Glomerular visceral epithelial cell (primary cell): Measurements from ENCODE around the gene HTRA1.

ENCODE experiments used
- DNase-seq: peaks from one replicate; pipeline ENCODE4 v3.0.0-alpha.2; 2016; ENCODE audit errors: extremely low spot score

The HTRA1 gene

DNA sequence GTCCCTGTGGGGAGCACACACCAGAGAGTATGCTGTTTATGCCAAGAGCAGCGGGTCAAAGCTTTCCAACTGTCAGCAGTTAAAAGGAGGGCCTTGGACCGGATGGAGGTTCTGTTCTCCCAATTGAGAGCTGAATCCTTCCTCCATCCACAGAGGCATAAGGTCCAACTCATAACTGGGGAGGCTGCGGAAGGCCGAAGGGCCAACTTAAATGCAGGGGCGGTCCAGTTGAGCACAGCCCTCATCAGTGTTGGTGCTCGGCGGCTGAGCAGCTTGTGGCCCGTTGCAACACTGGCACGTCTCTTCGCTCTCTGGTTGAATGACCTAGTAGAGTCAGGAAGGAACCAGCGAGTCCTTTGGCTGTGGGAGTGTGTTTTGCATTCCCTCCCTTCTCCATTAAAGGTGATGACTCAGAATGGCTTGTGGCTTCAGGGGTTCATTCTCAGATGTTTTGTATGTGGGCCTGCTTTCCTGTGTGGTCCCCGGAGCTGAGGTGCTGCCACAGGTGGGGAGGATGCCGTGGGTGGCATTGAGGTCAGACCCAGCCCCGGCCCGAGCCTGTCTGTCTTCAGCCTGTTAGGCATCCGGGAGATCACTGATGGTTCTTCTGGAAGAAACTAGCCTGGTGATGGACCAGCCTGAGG, 54.4 kb downstream of the HTRA1 start:
- DNase-seq: peak; percentile 54

DNA sequence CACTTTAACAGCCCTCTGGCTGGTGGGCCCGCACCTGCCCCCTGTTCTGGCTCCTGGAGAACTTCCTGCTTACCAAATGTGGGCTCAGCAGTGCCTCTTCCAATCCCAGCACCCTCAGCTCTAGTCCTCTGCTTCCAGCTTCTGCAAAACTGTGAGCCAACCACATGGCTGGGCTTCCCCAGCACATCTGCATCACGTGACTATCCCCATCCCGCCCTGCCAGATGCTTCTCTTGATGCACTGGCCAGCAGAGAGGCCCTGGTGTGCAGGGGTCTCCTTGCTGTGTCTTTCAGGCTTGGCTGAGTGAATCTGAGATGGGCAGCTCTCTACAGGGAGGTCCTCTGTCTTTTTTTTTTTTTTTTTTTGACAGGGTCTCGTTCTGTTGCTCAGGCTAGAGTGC, 55.4 kb downstream of the HTRA1 start:
- DNase-seq: no peak

DNA sequence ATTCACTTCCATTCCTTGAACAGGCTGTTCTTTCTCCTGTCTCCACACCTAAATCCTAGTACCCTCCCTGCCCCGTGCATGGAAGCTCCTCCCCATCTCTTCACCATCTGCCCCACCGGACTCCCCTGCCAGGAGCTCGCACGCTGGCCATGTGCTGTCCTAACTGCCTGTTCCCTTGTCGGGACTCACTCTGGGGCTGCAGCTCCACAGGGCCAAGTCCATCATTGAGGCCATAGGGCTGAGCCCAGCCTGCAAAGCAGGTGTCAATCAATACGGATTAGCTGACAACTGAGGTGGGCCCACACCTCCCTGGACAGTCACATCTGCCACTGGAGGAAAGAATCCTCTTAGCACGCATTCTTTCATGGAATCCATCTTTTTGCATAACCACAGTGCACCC, 57.8 kb downstream of the HTRA1 start:
- no peak for DNase-seq

DNA sequence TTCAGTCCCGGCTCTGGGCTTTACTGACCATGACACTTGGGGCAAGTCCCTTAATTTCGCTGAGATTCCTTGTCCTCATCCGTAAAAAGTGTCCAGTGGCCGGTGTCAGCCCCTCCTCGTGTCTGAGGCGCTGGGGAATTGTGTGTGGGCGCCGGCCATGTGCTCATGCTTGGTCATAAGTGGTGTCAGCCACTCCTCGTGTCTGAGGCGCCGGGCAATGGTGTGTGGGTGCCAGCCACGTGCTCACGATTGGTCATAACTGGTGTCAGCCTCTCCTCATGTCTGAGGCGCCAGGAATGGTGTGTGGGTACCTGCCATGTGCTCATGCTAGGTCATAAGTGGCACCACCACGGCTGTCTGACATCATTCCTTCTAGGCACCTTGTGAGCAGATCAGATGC, 58.5 kb downstream of the HTRA1 start:
- no peak for DNase-seq

DNA sequence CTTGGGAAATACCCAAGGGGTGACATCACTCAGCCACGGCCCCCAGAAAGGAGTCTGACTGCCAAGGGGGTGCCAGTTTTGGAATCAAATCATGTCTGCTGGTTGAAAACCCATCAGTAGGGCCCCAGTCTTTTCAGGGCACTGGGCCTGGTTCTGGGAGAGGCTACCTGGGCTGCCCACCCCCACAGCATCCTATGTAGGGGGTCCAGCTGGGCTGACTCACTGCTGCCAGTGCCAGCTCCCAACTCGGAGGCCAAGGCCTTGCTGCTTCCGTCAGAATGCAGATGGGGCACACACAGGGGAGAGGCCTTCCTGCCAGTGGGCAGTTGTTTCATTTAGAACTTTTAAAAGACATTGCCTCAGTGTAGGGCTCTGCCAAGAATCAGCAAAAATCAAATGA, 59.7 kb downstream of the HTRA1 start:
- peak; percentile 5 for DNase-seq

DNA sequence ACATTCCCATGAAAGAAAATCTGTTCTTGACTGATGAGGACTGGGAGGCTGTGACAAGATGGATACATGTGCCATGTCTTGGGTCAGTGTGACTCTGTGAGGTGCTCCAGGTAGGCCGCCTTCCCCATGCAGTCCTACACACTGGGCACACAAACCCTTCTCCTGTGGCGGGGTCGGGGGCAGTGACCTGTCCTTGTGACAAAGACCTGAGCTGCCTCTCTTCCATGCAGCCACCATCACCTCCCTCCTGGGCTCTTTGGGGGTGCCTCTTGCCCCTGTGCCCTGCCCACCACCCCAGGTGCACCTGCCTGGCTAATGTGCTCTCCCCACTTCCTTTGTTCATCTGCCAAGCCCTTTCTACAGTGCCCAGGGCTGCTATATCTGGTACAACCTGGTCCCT, 63.5 kb downstream of the HTRA1 start:
- DNase-seq: no peak

DNA sequence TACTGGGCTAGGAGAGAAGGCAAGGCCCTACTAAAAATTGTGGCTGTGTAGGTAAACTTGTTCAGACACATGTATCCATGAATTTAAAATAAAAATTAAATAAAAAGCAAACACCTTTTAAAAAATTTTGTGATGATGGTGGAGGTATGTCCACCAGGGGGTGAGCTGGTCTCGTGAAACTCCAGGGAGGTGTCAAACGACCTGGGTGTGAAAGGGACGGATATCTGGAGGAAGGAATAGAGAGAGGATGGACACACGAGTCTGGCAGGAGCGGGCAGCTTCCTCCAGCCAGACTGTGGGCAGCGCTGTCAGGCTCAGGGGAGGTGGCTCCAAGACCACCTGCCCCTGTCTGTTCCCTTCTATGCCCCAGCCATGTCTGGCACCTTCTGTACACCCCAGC, 64.4 kb downstream of the HTRA1 start:
- no peak for DNase-seq

DNA sequence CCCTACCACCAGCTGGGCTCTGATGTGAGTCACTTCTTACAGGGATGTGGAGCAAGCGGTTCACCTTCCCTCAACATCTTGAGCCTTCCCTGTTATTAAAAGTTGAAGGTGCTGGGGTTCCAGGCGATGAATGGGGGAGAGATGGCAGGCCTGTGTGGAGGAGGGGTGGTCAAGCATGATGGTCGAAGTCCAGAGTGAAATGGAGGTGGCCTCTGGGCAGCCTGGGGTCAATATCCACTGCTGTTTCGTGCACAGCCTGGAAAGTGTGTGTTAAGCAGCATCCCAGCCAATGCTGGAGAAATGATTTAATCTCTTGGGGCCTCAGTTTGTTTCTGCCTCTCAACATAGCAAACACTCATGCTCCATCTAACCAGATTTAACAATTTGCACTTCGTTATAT, 65.5 kb downstream of the HTRA1 start:
- DNase-seq: no peak

DNA sequence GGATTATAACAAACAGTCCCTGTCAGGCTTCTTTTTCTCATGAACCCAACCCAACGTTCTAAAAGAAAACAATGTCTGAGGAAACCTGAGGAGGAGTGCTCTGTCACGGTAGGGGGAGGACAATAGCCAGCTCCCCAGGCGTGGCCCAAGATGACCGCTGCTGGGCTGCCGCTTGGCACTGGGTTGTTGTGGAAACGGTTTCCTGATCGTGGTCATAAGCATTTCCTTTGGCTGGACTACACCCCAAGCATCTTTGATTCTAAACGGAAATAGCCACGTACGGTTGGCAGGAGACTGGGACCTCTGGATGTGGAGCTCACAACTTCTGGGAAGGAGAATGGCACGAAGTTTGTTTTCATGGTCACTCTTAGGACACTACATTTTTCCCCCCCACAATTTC, 68.8 kb downstream of the HTRA1 start:
- DNase-seq: no peak

DNA sequence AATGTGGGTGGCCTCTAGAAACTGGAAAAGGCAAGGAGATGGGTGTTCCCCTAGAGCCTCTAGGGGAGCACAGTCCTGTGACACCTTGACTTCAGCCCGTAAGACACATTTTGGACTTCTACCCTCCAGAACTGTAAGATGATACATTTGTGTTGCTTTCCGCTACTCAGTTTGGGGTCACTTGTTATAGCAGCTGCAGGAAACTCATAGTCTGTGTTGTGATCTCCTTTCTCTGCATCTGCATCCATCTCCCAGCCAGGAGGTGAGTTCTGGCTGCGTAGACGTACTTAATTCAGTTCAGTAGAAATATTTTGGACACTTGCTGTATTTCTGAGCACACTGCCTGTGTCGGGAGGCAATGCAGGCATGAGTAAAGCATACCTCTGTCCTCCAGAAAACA, 69.9 kb downstream of the HTRA1 start:
- DNase-seq: no peak

DNA sequence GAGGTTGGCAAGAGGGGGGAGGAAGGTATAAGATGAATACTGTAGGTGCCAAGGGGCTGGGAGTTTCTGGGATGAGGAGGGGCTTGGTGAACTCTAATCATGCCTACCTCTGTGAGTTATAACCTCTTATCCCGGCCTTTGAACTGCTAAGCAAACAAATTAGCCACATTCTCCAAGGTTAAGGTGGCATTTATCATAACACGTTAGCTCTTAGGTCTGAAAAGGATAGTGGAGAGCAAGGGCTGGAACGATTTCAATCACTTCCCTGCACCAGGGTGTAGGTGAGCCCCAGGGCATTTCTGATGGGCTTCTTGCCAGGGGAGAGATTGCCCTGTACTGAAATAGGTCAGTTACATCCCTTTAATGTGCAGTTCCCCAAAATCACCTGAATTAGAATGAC, 70.6 kb downstream of the HTRA1 start:
- DNase-seq: no peak

DNA sequence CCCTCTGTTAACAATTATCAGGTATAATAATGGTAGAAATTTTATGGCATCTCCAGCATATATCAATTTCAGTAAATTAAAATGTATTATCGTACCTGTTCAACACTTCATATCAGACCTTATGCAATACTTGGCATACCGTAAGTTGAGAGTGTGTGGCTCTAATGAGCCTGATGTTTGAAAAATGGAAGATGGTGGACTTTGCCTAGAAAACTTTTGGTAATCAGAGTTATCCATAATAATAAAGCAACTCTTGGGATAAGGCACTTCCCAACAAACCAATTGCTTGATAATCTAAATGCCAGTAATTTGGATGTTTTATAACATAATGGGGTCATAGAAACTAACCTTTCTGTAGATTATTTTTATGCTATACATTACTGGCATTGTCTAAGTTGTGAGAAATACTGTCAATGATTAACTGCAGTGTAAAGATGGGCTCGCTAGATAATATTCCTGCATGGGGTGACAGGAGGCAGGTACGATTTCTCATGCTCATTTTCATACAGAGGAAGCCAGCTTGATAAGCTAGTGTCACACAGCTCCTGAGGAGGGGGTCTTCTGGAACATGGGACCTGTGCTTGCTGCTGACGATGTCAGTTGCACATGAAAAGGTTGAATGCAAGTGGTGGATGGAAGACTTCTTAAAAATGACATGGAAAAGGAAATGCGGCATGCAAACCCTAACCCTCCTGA, 71.4 kb downstream of the HTRA1 start:
- no peak for DNase-seq

DNA sequence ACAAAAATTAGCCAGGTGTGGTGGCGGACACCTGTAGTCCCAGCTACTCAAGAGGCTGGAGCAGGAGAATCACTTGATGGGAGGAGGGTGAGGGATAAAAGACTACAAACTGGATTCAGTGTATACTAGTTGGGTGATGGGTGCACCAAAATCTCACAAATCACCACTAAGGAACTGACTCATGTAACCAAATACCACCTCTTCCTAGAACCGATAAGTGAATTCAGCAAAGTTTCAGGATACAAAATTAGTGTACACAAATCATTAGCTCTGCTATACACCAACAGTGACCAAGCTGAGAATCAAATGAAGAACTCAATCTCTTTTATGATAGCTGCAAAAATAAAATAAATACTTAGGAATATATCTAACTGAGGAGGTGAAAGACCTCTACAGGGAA, 76.2 kb downstream of the HTRA1 start:
- no peak for DNase-seq

DNA sequence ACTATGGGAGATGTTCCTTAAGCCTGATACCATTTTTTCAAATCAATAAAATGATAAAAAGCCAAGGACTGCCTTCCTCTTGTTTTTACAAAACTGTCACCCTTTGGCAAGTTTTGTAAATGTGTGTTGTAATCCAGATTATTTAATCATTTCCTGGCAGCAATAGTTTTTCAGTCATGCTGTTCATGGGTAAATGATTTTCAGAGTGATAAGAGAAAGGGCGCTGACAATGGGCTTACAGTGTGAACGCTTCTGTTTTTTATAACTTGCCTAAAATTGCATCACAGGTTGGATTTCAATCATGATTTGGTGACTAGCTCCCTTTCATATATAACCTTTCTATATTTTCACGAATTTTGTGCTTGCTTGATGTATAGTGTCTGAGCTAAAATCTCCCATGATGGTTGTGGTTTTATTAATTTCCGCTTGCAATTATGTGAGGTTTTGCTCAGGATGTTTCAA, 80.2 kb downstream of the HTRA1 start:
- no peak for DNase-seq

DNA sequence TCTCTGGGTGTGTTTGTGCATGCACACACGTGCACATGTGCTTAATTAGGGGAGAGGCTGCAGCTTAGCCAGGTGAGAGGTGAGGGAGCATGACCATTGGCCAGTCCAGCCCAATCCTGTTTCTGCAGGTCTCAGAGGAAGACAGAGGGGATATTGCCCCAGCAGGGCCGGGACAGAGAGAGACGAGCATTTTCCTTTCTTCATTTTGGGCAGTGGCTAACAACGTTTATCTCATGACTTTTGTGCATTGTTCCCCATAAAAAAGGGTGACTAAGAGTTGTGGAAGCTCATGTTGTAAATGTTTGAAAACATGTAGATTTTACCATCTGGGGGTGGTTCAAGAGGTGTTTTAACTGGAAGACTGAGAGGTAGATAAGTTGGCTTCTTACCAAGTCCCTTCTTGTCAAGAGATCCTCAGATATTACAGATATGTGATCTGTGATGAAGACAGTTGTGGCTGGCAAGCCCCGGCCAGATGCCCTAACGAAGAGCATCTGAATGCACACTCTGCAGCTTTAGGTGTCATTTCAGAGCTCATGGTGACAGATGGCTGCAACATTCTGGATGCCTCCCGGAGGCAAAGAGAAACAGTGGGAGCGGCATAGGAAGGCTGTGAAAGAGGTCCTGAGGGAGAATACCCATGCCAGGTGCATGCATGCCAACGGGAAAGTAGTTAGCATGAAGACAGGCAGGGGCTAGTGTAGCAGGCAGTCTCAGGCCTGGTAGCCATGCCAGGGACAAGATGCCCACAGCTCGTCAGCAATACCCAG, 82.5 kb downstream of the HTRA1 start:
- DNase-seq: no peak

DNA sequence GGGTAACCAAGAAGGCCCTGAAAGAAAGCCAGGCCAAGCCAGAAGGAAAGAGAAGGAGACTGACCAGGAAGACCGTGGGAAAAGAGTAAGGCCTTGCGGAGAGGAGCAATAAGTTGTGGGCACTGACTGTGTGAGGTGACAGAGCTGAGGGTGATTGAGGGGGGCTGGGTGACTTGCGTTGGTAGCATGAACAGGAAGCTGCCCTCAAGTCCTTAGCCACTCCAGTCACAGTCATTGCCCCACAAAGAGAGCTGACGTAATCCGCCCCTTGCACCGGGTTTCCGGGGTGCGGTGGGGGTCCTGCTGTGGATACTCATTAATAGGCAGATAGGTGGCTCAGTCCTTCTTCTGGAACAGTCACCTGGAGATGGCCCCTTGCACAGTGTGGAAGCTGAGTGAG, 83.1 kb downstream of the HTRA1 start:
- DNase-seq: no peak

DNA sequence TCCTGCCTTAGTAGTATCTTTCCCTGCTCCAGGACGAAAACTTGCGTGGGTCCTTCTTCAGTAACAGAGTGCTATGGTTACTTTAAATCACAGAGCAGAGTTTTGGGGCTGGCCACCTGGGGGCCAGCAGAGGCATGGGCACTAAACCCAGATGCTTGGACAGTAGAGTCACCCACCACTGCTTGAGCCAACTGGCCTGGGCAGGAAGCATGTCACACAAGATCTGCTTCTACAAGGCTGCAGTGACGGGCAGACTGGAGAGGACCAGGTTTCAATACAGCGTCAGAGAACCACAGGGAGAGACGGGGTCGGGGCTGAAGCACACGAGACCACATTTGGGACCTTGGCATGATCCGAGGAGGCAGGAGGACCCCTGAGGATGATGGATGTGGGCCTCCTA, 84.9 kb downstream of the HTRA1 start:
- no peak for DNase-seq

DNA sequence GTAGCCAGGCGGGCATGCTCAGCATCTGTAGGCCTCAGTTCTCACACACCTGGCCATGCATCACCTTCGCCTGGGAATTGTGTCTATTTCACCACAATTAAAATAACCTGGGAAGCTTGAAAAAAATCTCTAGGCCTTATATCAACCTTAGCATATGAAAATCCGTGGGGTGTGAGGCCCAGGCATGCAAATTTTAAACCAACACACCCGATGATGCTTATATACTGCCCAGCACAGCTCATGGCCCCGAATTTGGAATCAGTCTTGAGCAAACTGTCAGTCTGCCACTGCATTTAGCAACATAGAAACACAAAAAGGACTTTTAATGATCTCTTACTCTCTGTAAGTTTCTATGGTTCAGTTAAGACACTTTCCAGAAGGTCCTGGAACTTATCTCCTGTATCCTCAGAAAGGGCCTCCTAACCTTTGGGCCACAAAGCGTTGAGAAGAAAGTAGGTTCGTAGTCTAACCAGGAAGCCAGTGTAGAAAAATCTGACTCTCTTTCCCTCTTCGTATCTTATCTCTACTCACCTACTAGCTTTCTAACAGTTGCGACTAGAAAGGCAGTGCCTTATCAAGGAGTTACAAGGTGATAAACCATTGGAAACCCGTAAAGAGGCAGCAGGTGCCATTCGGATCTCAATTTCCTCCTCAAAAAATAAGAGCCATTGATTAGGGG, 87.2 kb downstream of the HTRA1 start:
- DNase-seq: no peak

DNA sequence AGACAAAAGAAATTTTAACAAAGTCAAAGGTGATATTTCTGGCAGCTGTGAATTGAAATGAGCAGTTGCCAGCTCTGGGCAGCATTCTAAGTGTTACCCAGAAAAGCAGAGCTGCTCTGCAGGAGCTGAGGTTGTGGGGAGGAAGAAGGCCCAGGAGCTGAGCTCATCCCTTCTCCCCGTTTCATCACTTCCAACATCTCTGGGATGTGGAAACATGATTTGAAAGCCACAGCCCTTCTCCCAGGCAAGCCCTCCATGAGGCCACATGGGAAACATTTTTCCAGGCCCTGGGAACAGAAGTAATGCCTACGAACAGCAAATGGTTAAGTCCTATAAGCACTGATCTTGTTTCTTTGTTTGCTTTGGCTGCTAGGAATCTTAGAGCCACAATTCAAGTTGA, 88.3 kb downstream of the HTRA1 start:
- DNase-seq: no peak

DNA sequence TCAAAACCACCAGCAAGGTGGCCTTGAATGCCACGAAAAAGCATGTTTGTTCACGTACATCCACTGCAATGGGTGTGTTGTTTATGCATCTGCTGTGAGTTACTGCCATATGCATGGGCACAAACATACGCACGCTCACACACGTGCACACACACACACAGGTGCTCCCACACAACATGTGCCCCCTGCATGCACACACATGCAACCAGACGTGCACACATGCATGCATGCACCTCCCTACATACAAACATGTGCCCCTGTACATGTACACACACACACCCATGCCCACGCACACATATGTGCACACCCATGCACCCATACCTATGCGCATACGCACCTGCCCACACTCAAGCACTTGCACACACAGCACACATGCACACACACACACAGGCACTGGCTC, 89.1 kb downstream of the HTRA1 start:
- DNase-seq: no peak

DNA sequence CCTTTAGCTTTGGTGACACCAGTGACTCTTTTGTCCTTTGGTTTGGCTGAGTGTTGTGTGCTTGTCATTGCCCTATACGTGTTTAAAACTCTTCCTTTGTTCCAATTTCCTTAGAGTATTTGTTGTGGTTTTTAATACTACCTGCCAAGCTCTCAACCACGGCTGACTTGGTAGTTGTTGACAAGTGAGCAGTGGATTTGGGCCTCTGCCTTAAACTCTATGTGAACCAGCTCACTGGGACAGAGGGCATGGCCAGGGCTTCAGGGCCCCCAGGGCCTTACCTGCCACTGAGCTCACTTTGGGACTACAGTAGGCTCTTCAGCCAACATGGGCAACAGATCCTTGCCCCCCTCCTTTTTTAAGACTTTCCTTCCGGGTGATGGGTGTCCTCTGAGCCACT, 89.6 kb downstream of the HTRA1 start:
- no peak for DNase-seq

DNA sequence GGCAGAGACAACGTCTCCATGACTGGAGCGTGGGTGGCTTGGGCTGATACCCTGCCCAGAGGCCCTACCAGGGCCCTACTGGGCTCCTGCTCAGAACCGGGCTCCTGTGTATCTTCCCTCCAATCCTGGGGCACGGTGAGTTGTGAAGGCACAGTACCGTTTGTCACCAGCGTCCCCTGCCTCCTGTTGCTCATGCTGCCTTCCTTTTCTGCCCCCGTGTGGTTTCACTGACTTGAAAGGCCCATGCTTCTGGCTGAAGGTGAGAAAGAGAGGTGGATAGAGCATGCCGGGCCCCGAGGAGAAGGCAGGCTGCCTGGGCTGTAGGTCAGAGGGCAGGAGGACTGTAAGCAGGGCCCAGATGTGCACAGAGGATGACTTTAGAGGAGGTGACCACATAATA, 90.1 kb downstream of the HTRA1 start:
- DNase-seq: no peak

DNA sequence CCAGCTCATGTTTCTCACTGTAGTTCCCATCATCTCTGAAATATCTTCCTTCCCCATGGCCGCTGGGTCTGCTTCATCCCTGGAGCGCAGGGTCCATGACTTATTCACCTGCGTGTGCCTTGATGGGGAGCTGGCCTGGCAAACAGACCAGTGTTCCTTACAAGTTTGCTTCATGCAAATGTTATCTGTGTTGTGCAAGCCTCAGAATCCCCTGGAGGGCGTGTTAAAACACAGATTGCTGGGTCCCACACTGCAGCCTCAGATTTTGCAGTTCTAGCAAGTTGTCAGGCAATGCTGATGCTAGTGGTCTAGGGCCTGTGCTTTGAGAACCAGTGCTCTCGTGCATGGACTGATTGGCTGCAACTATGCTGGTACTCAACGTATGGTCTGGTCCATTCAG, 92.0 kb downstream of the HTRA1 start:
- no peak for DNase-seq
